Measurements from ENCODE around the gene PTPRN2. TPM values are rescaled to one million over a fixed set of nuclear protein-coding genes. Genes with fewer than 3 reads are reported as not detected.

PTPRN2 gene
- total and polyA plus RNA-seq, 9 of the 15 experiments (the other 6 are each of a cell fraction or from before 2014, with no cell fraction given), result not detected

DNA sequence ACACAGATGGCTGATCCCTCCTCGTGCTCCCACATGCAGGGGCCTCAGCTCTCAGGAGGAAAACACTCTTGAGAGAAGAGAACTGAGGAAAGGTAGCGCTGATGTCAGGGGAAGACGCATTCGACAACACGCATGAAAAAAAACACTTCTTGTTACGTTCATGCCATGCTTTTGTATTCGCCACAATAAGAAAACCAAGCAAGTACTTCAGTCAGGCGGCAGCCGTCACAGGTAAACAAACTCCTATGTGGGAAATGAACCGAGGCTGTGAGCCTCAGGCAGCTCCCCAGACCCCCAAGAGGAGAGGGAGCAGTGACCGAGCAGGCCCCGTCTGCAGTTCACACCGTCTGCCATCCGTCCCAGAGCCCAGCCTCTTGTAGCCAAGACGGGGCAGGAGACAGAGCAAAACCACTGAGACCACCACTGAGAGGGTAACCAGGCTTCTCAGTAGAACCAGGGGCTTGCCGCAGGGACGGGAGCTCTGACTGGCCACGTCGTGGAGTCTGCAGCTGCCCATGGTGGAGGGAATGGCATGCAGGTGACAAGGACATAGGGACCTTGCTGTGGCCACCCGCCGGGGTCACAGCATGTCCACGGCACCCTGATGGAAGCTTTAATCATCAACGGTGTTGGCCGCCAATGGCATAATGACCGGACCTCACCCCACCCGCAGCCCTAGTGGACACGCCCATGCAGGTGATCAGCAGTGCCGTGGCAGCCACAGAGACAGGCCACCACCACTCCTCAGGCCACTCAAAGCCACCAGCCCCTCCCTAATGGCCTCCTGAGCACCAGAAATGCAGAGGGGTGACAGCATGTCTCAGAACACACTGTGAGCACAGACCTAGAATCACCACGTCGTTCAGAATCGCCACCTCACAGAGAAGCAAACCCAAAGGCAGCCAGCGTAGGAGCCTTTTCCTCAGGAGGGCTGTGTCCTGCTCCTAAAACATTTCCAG lies 304.3 kb downstream of the PTPRN2 start:
- BruUV-seq (replicated peaks), result no TSS peak
- DNase-seq (ENCODE audit: extremely low read depth in 1 of 4, low spot score in 3 of 4) (no peak), FAIRE-seq (no peak), ATAC-seq (no peak)
- Histone ChIP-seq H3K9me1 (ENCODE audit: control insufficient read depth, insufficient read depth, low read length) (no peaks in the 10 kb centered on the region), H3K9ac (ENCODE audit: insufficient read depth in 1 of 2, low read depth in 2 of 2, low read length in 2 of 2) (no peak overlapping the region), H3K4me3 (no peak overlapping the region), H3K27ac (ENCODE audit: extremely low read depth, low read depth, low read length) (no peak overlapping the region), H3K9me3 (replicated peaks; ENCODE audit: control insufficient read depth, insufficient read depth, low read depth, low read length) (no peaks in the 10 kb centered on the region), H3K27me3 (ENCODE audit: control insufficient read depth in 2 of 2, insufficient read depth in 2 of 2, low read length in 2 of 2) (peaks cover 32 to 60% of the 10 kb centered on the region in 2 experiments), H3K36me3 (ENCODE audit: control insufficient read depth, insufficient read depth, low read length) (no peaks in the 10 kb centered on the region), H2AFZ (ENCODE audit: low read depth, low read length) (no peak overlapping the region), H3K4me2 (ENCODE audit: insufficient read depth, low read length) (no peak overlapping the region), H3K79me2 (ENCODE audit: control insufficient read depth, insufficient read depth, low read length) (no peaks in the 10 kb centered on the region), H3K4me1 (replicated peaks in 1 of 2; ENCODE audit: control insufficient read depth in 2 of 2, insufficient read depth in 2 of 2, low read length in 2 of 2) (no peaks in the 10 kb centered on the region), H4K20me1 (replicated peaks; ENCODE audit: control insufficient read depth, insufficient read depth, low read length) (0 out of 2 replicates have a peak, but pooled peaks cover 5% of the 10 kb centered on the region)
- intact Hi-C loops (cut with micrococcal nuclease), result no loop called here
- POLR2A ChIA-PET, result interaction anchor here (0.6 to 1.0 kb wide), 2 partner anchors 12 to 13 kb away, joined by 3 read pairs; no protein-coding TSS in a partner anchor
- in situ Hi-C loops (cut with MboI), result no loop called here
- under 1% methylated on average over 32 of the region's 32 CpGs for WGBS (ENCODE audit: insufficient coverage, low coverage, missing lambda C conversion rate)
- CTCF ChIA-PET (ENCODE audit: low intra/inter-chr PET ratio), result no interaction called here
- TF ChIP-seq HNRNPH1 (optimal IDR thresholded peaks at IDR 0.05; ENCODE audit: low read depth, low read length) (no peak), HMG20B (CRISPR knock-in tag; IDR thresholded peaks at IDR 0.05) (no peak), HSF4 (CRISPR knock-in tag; IDR thresholded peaks at IDR 0.05; ENCODE audit: borderline replicate concordance) (no peak), CCNT2 (IDR thresholded peaks at IDR 0.05; ENCODE audit: borderline replicate concordance, extremely low read depth, insufficient read length, low read depth, low read length) (no peak), BRD9 (IDR thresholded peaks at IDR 0.05; ENCODE audit: low read depth, partially characterized antibody) (no peak), RBM34 (IDR thresholded peaks at IDR 0.05; ENCODE audit: borderline replicate concordance, insufficient read depth, low read length) (no peak)
- TF ChIP-seq, protein P1, sequence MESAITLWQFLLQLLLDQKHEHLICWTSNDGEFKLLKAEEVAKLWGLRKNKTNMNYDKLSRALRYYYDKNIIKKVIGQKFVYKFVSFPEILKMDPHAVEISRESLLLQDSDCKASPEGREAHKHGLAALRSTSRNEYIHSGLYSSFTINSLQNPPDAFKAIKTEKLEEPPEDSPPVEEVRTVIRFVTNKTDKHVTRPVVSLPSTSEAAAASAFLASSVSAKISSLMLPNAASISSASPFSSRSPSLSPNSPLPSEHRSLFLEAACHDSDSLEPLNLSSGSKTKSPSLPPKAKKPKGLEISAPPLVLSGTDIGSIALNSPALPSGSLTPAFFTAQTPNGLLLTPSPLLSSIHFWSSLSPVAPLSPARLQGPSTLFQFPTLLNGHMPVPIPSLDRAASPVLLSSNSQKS (CRISPR knock-in tag; IDR thresholded peaks at IDR 0.05), result no peak
- TF ChIP-seq, protein P2, sequence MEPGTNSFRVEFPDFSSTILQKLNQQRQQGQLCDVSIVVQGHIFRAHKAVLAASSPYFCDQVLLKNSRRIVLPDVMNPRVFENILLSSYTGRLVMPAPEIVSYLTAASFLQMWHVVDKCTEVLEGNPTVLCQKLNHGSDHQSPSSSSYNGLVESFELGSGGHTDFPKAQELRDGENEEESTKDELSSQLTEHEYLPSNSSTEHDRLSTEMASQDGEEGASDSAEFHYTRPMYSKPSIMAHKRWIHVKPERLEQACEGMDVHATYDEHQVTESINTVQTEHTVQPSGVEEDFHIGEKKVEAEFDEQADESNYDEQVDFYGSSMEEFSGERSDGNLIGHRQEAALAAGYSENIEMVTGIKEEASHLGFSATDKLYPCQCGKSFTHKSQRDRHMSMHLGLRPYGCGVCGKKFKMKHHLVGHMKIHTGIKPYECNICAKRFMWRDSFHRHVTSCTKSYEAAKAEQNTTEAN (CRISPR knock-in tag; IDR thresholded peaks at IDR 0.05), result no peak
- TF ChIP-seq, protein P3, sequence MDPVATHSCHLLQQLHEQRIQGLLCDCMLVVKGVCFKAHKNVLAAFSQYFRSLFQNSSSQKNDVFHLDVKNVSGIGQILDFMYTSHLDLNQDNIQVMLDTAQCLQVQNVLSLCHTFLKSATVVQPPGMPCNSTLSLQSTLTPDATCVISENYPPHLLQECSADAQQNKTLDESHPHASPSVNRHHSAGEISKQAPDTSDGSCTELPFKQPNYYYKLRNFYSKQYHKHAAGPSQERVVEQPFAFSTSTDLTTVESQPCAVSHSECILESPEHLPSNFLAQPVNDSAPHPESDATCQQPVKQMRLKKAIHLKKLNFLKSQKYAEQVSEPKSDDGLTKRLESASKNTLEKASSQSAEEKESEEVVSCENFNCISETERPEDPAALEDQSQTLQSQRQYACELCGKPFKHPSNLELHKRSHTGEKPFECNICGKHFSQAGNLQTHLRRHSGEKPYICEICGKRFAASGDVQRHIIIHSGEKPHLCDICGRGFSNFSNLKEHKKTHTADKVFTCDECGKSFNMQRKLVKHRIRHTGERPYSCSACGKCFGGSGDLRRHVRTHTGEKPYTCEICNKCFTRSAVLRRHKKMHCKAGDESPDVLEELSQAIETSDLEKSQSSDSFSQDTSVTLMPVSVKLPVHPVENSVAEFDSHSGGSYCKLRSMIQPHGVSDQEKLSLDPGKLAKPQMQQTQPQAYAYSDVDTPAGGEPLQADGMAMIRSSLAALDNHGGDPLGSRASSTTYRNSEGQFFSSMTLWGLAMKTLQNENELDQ (CRISPR knock-in tag; IDR thresholded peaks at IDR 0.05; ENCODE audit: borderline replicate concordance), result no peak
- TF ChIP-seq, protein P4, sequence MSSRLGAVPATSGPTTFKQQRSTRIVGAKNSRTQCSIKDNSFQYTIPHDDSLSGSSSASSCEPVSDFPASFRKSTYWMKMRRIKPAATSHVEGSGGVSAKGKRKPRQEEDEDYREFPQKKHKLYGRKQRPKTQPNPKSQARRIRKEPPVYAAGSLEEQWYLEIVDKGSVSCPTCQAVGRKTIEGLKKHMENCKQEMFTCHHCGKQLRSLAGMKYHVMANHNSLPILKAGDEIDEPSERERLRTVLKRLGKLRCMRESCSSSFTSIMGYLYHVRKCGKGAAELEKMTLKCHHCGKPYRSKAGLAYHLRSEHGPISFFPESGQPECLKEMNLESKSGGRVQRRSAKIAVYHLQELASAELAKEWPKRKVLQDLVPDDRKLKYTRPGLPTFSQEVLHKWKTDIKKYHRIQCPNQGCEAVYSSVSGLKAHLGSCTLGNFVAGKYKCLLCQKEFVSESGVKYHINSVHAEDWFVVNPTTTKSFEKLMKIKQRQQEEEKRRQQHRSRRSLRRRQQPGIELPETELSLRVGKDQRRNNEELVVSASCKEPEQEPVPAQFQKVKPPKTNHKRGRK (tag; IDR thresholded peaks at IDR 0.05), result no peak
- TF ChIP-seq, protein P5, sequence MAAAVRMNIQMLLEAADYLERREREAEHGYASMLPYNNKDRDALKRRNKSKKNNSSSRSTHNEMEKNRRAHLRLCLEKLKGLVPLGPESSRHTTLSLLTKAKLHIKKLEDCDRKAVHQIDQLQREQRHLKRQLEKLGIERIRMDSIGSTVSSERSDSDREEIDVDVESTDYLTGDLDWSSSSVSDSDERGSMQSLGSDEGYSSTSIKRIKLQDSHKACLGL (CRISPR knock-in tag; IDR thresholded peaks at IDR 0.05; ENCODE audit: borderline replicate concordance, poor library complexity, severe bottlenecking), result no peak
